Heart left ventricle (tissue), 13 donors: Measurements from ENCODE around the gene SLC7A5.
"Not testable (repeated sequence)": the region's sequence is repeated elsewhere in the genome, so short reads cannot be mapped to it uniquely, and the experiment has no call there.

Source experiments
- CTCF ChIP-seq, 12 donors: fragments of 200-600 bp; sonication (generic) in 4 of 12; IDR thresholded peaks; one replicate each; pipeline versions ENCODE4 v1.5.0 to v1.8.0; 2018 to 2022; ENCODE audit warnings: antibody characterized with exemption in 12 of 12, mild to moderate bottlenecking in 5 of 12
- POLR2A ChIP-seq, 2 donors: fragments of 450-650 bp; IDR thresholded peaks; one replicate each; pipeline ENCODE4 v1.6.1; 2017; ENCODE audit warnings: antibody characterized with exemption in 2 of 2, mild to moderate bottlenecking in 2 of 2, moderate library complexity in 2 of 2
- donor health status: ischemic (EF 13 %, LVEDD 7.1; RV severe dilation, severe dysfunction).
- donor health status: DM: no; HTN: yes; CAD: no.
- donor health status: DM: no; HTN: no; CAD: no.
- donor health status: ischemic (EF 25% LVEDD 6.9; RV normal size, moderate dysfunction).
- donor health status: ischemic (EF 25% LVEDD 5.7; RV mildly dilated, moderate dysfunction).
- donor health status: ischemic (EF 35%, LVEDD 5.7; RV mildly dilated, moderate dysfunction).
- donor health status: nonischemic (EF 11% LVEDD 7.7; RV severe dilation, severe dysfunction).
- donor health status: DM: yes; HTN: yes; CAD: no.
- donor health status: PGD.
- donor health status: ischemic (EF 29% LVEDD 5.4; RV normal size, mild dysfunction).
- donor health status: nonischemic (EF 23%, LVEDD 6.1; RV moderate dilation, normal function).

DNA sequence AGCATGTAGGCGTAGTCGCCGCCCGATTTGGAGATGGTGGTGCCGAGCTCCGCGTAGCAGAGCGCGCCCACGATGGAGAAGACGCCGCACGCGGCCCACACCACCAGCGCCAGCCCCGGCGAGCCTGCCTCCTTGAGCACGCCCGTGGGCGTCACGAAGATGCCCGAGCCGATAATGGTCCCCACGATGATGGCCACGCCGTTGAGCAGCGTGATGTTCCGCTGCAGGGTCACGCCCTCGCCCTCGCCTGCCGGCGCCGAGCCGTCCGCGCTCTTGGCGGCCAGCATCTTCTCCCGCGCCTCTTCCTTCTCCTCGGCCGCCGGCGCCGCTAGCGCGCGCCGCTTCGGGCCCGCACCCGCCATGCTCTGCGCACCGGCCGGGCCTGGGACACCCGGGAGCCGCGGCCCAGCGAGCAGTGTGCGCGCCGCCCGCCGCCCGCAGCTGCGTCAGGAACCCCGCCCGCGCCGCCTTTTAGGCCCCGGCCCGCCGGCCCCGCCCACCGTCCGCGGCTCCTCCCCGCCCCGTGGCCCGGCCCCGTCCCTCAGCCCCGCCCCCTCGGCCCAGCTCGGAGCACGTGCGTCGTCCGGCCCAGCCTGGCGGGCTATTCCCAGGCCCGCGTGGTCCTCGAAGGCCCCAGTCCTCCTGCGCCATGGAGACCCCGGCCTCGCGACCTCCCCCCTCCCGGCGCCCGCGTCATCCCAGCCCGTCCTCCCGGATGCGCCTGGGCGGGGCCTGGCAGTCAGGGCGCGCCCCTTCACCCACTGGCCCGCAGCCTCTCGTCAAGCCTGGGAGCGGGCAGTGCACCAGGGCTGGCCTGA, at the start of gene SLC7A5:
- not testable (repeated sequence) for TF ChIP-seq CTCF (IDR thresholded peaks at IDR 0.05)
- TF ChIP-seq POLR2A (IDR thresholded peaks at IDR 0.05) = peak in 1 of 2 donors; percentile 28
